Loucy (cell line): ENCODE results near the gene CRYGC.

Experiments
- CTCF ChIP-seq: fragments of 200-600 bp; sonication (generic); conservative IDR thresholded peaks from 2 replicates; pipeline ENCODE4 v1.5.1; 2014; ENCODE audit warnings: mild to moderate bottlenecking, antibody characterized with exemption, low read length
- EZH2phosphoT487 ChIP-seq: fragments of 200-600 bp; IDR thresholded peaks from 2 replicates; pipeline ENCODE4 v1.6.1; 2018; ENCODE audit warnings: antibody characterized with exemption, mild to moderate bottlenecking, moderate library complexity, borderline replicate concordance

- TF ChIP-seq EZH2phosphoT487 (no peak), CTCF (no peak)
Observed at GRCh38 chr2:208146006-208146405, 16.4 kb upstream of the CRYGC start, which contains the start of gene CRYGB.
